Measurements from ENCODE around the gene ANP32D. TPM values are rescaled to one million over a fixed set of nuclear protein-coding genes. Genes with fewer than 3 reads are reported as not detected.
"Not testable (repeated sequence)": the region's sequence is repeated elsewhere in the genome, so short reads cannot be mapped to it uniquely, and the experiment has no call there.

ANP32D gene
- total and polyA plus RNA-seq, 8 donors = 0.92 TPM; not detected in 7

- Histone ChIP-seq H3K9me3 (peaks cover 0 to 45% (median 26%) of the 10 kb centered on the region in 4 donors), H3K4me1 (no peaks in the 10 kb centered on the region), H3K27ac (no peak overlapping the region), H3K4me3 (no peak overlapping the region), H3K36me3 (no peaks in the 10 kb centered on the region), H3K27me3 (no peaks in the 10 kb centered on the region)
- no peak for DNase-seq
- 67 to 79% (median 75%) methylated on average over 9 of the region's 9 CpGs for WGBS, 5 donors
- TF ChIP-seq POLR2A (IDR thresholded peaks at IDR 0.05) (no peak), EP300 (IDR thresholded peaks at IDR 0.05) (no peak), POLR2AphosphoS5 (IDR thresholded peaks at IDR 0.05) (no peak), CTCF (IDR thresholded peaks at IDR 0.05) (no peak)
- intact Hi-C loops (cut with DNase I; ENCODE audit: low total_unique reads) = no loop called here
Measured at GRCh38 chr12:48473061-48473460, 702 bp downstream of the ANP32D start.

GRCh38 chr12:48474497-48474896, 2.1 kb downstream of the ANP32D start:
- DNase-seq; H3K4me3 ChIP-seq; intact Hi-C loops (cut with DNase I; ENCODE audit: low total_unique reads); H3K27me3 ChIP-seq; H3K36me3 ChIP-seq; H3K27ac ChIP-seq; H3K4me1 ChIP-seq: not testable (repeated sequence)
- WGBS, 5 donors = 57 to 86% (median 61%) methylated on average over 8 to 11 of the region's 11 CpGs
- peaks cover 0 to 31% (median 15%) of the 10 kb centered on the region in 4 donors for H3K9me3 ChIP-seq

GRCh38 chr12:48482198-48482597, 9.8 kb downstream of the ANP32D start, which contains the start of gene C12orf54:
Gene C12orf54, plus strand, starts transcription at chr12:48482498. Its CDS starts 799 bp downstream, at chr12:48483297.
- Histone ChIP-seq H3K4me3 (no peak within 1 kb of the TSS), H3K27me3 (no peaks in the 10 kb centered on the region), H3K27ac (no peak within 1 kb of the TSS), H3K9me3 (peaks cover 0 to 4% (median 0%) of the 10 kb centered on the region in 4 donors), H3K4me1 (no peaks in the 10 kb centered on the region), H3K36me3 (no peaks in the 10 kb centered on the region)
- intact Hi-C loops (cut with DNase I; ENCODE audit: low total_unique reads) = no loop called here
- no peak for DNase-seq
- TF ChIP-seq EP300 (IDR thresholded peaks at IDR 0.05) (no peak), POLR2A (IDR thresholded peaks at IDR 0.05) (no peak), CTCF (IDR thresholded peaks at IDR 0.05) (no peak), POLR2AphosphoS5 (IDR thresholded peaks at IDR 0.05) (no peak)
- 87 to 95% (median 90%) methylated on average over 2 of the region's 2 CpGs for WGBS, 5 donors

- DNase-seq = no peak
- Histone ChIP-seq H3K9me3 (peaks cover 0 to 4% (median 0%) of the 10 kb centered on the region in 4 donors), H3K27ac (no peak overlapping the region), H3K27me3 (no peaks in the 10 kb centered on the region), H3K36me3 (no peaks in the 10 kb centered on the region), H3K4me3 (no peak overlapping the region), H3K4me1 (no peaks in the 10 kb centered on the region)
- intact Hi-C loops (cut with DNase I; ENCODE audit: low total_unique reads) = no loop called here
- WGBS, 5 donors = 77 to 97% (median 86%) methylated on average over 3 of the region's 3 CpGs
- TF ChIP-seq CTCF (IDR thresholded peaks at IDR 0.05) = no peak
- TF ChIP-seq POLR2A (IDR thresholded peaks at IDR 0.05) = no peak
- no peak for TF ChIP-seq POLR2AphosphoS5 (IDR thresholded peaks at IDR 0.05)
- TF ChIP-seq EP300 (IDR thresholded peaks at IDR 0.05) = no peak
Measured at GRCh38 chr12:48482930-48483329, 10.6 kb downstream of the ANP32D start.

GRCh38 chr12:48486261-48486660, 13.9 kb downstream of the ANP32D start:
- H3K36me3 ChIP-seq = no peaks in the 10 kb centered on the region
- no peaks in the 10 kb centered on the region for H3K9me3 ChIP-seq
- no peaks in the 10 kb centered on the region for H3K27me3 ChIP-seq
- no peak overlapping the region for H3K4me3 ChIP-seq
- WGBS, 5 donors = 41 to 70% (median 63%) methylated on average over 2 of the region's 2 CpGs
- intact Hi-C loops (cut with DNase I; ENCODE audit: low total_unique reads) = no loop called here
- H3K4me1 ChIP-seq = no peaks in the 10 kb centered on the region
- no peak for TF ChIP-seq EP300 (IDR thresholded peaks at IDR 0.05)
- no peak for TF ChIP-seq POLR2A (IDR thresholded peaks at IDR 0.05)
- no peak for TF ChIP-seq POLR2AphosphoS5 (IDR thresholded peaks at IDR 0.05)
- TF ChIP-seq CTCF (IDR thresholded peaks at IDR 0.05) = no peak
- H3K27ac ChIP-seq = no peak overlapping the region
- no peak for DNase-seq
